Stimulated activated CD8-positive, alpha-beta memory T cell treated with anti-CD3 and anti-CD28 coated beads, Interleukin-12 subunit alpha, Interleukin-12 subunit beta, amount 100 ng/mL, for 24 hours (primary cell): ENCODE measurements around the gene LOXL3.
"Not testable (repeated sequence)": the region's sequence is repeated elsewhere in the genome, so short reads cannot be mapped to it uniquely, and the experiment has no call there.

Experiments used
- DNase-seq: peaks from one replicate; pipeline ENCODE4 v3.0.0-alpha.2; 2020; ENCODE audit errors: extremely low read depth

LOXL3 gene

GRCh38 chr2:74573747-74574562 lies 20.2 kb upstream of the LOXL3 start:
- no peak for DNase-seq

GRCh38 chr2:74572178-74572925 lies 18.6 kb upstream of the LOXL3 start:
- no peak for DNase-seq

- no peak for DNase-seq
Observed at GRCh38 chr2:74571058-74571457, 17.3 kb upstream of the LOXL3 start.

GRCh38 chr2:74569686-74570085 lies 15.9 kb upstream of the LOXL3 start:
- no peak for DNase-seq

GRCh38 chr2:74567881-74568280 lies 14.1 kb upstream of the LOXL3 start:
- DNase-seq = no peak

- DNase-seq = no peak
Observed at GRCh38 chr2:74566754-74567085, 13.0 kb upstream of the LOXL3 start.

GRCh38 chr2:74566076-74566753 lies 12.5 kb upstream of the LOXL3 start:
- DNase-seq = no peak

GRCh38 chr2:74564222-74564621 lies 10.5 kb upstream of the LOXL3 start:
- DNase-seq = no peak

- no peak for DNase-seq
Observed at GRCh38 chr2:74562126-74562775, 8.5 kb upstream of the LOXL3 start.

GRCh38 chr2:74561022-74561421 lies 7.3 kb upstream of the LOXL3 start:
- DNase-seq = not testable (repeated sequence)

GRCh38 chr2:74560591-74560990 lies 6.8 kb upstream of the LOXL3 start:
- no peak for DNase-seq

GRCh38 chr2:74559912-74560311 lies 6.2 kb upstream of the LOXL3 start:
- DNase-seq = no peak

GRCh38 chr2:74558284-74559230 lies 4.8 kb upstream of the LOXL3 start:
- DNase-seq = no peak

GRCh38 chr2:74556831-74557370 lies 3.2 kb upstream of the LOXL3 start:
- no peak for DNase-seq

- no peak for DNase-seq
Observed at GRCh38 chr2:74556159-74556558, 2.4 kb upstream of the LOXL3 start.

- DNase-seq = no peak
Observed at GRCh38 chr2:74555610-74556103, 1.9 kb upstream of the LOXL3 start.

GRCh38 chr2:74554820-74555531 lies 1.2 kb upstream of the LOXL3 start:
- no peak for DNase-seq

- no peak for DNase-seq
Observed at GRCh38 chr2:74552914-74553811, 579 bp downstream of the LOXL3 start.
